ENCODE measurements around the gene ST6GALNAC3. TPM values are rescaled to one million over a fixed set of nuclear protein-coding genes. Genes with fewer than 3 reads are reported as not detected.

Gene ST6GALNAC3
- total RNA-seq, 6 experiments from 2014 or later: 1.4 to 3.2 (median 2.6) TPM

- 66% methylated on average over 2 of the region's 2 CpGs for WGBS (ENCODE audit: insufficient coverage, low coverage, low lambda C conversion rate, missing lambda C conversion rate)
- DNase-seq (no peak), ATAC-seq (no peak)
- H3K36me3 ChIP-seq: no peaks in the 10 kb centered on the region
- H3K27ac ChIP-seq: no peak overlapping the region
- intact Hi-C loops (cut with DNase I): no loop called here
- no peaks in the 10 kb centered on the region for H3K27me3 ChIP-seq
- H3K9me3 ChIP-seq: no peaks in the 10 kb centered on the region
- no peak for TF ChIP-seq CTCF (IDR thresholded peaks at IDR 0.05)
- TF ChIP-seq POLR2A (IDR thresholded peaks at IDR 0.05): no peak
- no peaks in the 10 kb centered on the region for H3K4me1 ChIP-seq
- H3K4me3 ChIP-seq: no peak overlapping the region
Measured at GRCh38 chr1:76189310-76189709, 114.8 kb downstream of the ST6GALNAC3 start.

GRCh38 chr1:76190749-76191424 is 116.3 kb downstream of the ST6GALNAC3 start:
- 42% methylated on average over 4 of the region's 4 CpGs for WGBS (ENCODE audit: insufficient coverage, low coverage, low lambda C conversion rate, missing lambda C conversion rate)
- H3K9me3 ChIP-seq: no peaks in the 10 kb centered on the region
- no peaks in the 10 kb centered on the region for H3K4me1 ChIP-seq
- ATAC-seq: no peak
- intact Hi-C loops (cut with DNase I): no loop called here
- TF ChIP-seq CTCF (IDR thresholded peaks at IDR 0.05): no peak
- TF ChIP-seq POLR2A (IDR thresholded peaks at IDR 0.05): no peak
- no peaks in the 10 kb centered on the region for H3K36me3 ChIP-seq
- no peaks in the 10 kb centered on the region for H3K27me3 ChIP-seq
- no peak overlapping the region for H3K4me3 ChIP-seq
- no peak for DNase-seq
- H3K27ac ChIP-seq: no peak overlapping the region

DNA sequence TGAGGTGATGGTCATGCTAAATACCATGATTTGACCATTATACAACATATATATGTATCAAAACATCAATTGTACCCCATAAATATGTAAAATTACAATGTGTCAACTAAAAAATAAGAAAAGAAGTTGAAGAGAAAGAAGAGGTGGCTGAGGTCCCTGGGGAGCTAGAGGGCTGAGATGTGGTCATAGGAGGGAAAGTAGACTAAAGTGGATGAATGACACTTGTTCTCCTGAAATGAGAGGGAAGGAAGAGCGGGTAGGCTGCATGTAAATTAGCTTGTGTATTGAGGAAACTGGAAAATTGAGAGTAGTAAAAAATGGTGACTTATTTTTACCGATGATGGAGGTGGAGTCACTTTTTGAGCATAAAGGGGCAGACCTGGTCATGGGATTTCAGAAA is 117.0 kb downstream of the ST6GALNAC3 start:
- Histone ChIP-seq H3K36me3 (no peaks in the 10 kb centered on the region), H3K4me1 (no peaks in the 10 kb centered on the region), H3K27ac (no peak overlapping the region), H3K9me3 (no peaks in the 10 kb centered on the region), H3K27me3 (no peaks in the 10 kb centered on the region), H3K4me3 (no peak overlapping the region)
- 45% methylated on average over 2 of the region's 2 CpGs for WGBS (ENCODE audit: insufficient coverage, low coverage, low lambda C conversion rate, missing lambda C conversion rate)
- ATAC-seq (no peak), DNase-seq (no peak)
- intact Hi-C loops (cut with DNase I): no loop called here
- no peak for TF ChIP-seq POLR2A (IDR thresholded peaks at IDR 0.05)
- no peak for TF ChIP-seq CTCF (IDR thresholded peaks at IDR 0.05)

- no peaks in the 10 kb centered on the region for H3K4me1 ChIP-seq
- H3K27me3 ChIP-seq: no peaks in the 10 kb centered on the region
- TF ChIP-seq CTCF (IDR thresholded peaks at IDR 0.05): no peak
- TF ChIP-seq POLR2A (IDR thresholded peaks at IDR 0.05): no peak
- DNase-seq: no peak
- H3K4me3 ChIP-seq: no peak overlapping the region
- ATAC-seq: no peak
- H3K27ac ChIP-seq: no peak overlapping the region
- 61% methylated on average over 2 of the region's 2 CpGs for WGBS (ENCODE audit: insufficient coverage, low coverage, low lambda C conversion rate, missing lambda C conversion rate)
- intact Hi-C loops (cut with DNase I): no loop called here
- H3K9me3 ChIP-seq: no peaks in the 10 kb centered on the region
- H3K36me3 ChIP-seq: no peaks in the 10 kb centered on the region
Measured at GRCh38 chr1:76198452-76198851, 123.9 kb downstream of the ST6GALNAC3 start.
